CD4-positive, alpha-beta T cell treated with Interleukin-2 at 100 ng/mL for 4 hours (primary cell): Measurements from ENCODE around the gene METTL15.
"Not testable (repeated sequence)": the region's sequence is repeated elsewhere in the genome, so short reads cannot be mapped to it uniquely, and the experiment has no call there.

Experiments
- DNase-seq: peaks from one replicate; pipeline ENCODE4 v3.0.0-alpha.2; 2020; ENCODE audit warnings: low spot score

METTL15 gene

DNA sequence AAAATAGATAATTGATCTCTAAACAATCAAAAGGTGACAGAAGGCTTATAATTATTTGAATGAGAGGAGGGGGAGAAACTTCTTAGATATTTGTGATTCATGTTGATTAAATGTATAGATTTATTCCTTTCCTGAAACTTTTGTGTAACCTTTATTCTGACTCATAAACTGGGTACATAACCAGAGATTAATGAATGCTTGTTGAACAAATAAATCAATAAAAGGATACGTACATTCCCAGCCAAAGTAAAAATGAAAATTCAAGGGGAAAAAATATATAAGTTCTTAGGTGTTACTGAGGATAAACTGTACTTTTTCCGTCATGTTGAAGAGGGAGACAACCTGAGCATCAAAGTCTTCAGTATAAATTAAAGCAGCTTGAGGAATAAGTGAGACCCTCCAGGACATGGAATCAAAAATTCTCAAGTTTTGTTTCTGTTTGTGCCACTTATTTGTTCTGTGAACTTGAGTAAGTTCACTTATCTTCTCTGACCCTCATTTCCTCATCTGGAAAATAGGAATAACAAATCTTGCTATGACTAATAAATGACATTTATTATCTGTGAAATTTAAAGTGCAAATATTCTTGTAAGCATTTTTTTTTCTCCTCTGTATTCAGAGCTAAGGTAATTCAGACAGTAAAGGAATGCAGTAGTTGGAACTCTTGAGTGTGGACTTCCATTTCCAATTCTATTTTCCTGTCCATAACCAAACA is 195.4 kb downstream of the METTL15 start:
- DNase-seq = no peak

GRCh38 chr11:28315440-28315839 is 207.3 kb downstream of the METTL15 start:
- no peak for DNase-seq

- DNase-seq = no peak
Observed at GRCh38 chr11:28318871-28319270, 210.7 kb downstream of the METTL15 start.

- no peak for DNase-seq
Observed at GRCh38 chr11:28323621-28324020, 215.4 kb downstream of the METTL15 start.

DNA sequence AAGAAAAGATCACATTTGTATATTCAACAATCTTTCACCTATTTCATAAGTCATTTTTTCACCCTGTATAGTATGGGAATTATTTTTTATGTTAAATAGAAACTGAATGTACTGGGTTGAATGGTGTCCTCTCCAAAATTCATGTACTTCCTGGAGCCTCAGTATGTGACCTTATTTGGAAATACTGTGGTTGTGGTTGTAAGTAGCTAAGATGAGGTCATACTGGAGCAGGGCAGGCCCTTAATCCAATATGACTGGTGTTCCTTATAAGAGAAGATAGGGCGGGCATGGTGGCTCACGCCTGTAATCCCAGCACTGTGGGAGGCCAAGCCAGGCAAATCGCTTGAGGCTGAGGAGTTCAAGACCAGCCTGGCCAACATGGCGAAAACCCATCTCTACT is 224.2 kb downstream of the METTL15 start:
- DNase-seq = not testable (repeated sequence)

GRCh38 chr11:28337701-28338100 is 229.5 kb downstream of the METTL15 start:
- no peak for DNase-seq

DNA sequence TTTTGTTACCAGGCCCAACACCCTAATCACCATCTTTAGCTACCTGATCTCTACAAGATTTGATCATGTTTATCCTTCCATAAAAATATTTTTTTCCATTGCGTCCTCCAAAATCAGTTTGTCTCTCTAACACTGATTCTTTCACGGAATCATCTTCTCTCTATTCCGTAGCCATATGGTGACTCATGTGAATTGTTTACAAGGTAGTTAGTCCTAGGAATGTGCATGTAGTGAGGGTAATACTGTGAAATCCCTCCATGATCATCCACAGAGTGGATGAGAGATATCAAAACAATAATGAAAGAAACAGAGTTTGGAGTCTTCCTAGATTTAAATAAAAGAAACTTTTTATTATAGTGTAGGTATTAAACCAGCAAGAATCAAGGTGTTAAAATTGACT is 230.2 kb downstream of the METTL15 start:
- DNase-seq = no peak

DNA sequence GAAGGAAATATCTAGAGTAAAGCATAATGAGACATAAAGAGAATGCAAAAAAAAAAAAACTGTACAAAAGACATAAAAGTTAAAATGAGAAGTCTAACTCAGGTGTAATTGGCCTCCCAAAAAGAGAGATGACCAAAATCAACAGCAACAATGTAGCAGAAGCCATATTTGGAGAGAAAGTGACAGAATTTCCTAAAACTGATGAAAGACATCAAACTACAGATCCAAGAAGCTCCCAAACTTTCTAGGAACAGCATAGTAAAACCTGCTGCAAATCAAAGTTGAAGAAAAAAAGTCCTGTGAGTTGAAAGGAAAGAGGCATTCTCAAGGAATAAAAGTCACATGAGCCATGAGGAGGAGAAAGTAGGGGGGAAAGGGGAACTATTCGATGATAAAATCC is 231.3 kb downstream of the METTL15 start:
- no peak for DNase-seq

DNA sequence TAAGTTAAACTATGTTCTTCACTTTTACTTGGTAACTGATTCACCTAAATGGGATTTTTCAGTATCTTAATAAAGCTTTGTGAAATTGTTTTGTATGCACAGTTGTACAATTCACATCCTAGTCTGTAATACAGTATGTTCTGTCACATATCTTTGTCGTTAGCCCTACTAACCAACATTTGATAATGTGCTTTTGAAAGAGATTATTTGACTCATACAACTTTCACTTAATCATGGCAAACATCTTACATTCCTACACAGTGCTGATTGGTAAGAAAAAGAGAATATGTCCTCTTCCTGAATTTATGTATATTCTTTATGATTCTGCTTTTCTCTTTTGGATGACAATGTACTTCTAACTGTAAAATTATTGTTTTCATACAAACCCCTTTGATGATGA is 234.5 kb downstream of the METTL15 start:
- no peak for DNase-seq

DNA sequence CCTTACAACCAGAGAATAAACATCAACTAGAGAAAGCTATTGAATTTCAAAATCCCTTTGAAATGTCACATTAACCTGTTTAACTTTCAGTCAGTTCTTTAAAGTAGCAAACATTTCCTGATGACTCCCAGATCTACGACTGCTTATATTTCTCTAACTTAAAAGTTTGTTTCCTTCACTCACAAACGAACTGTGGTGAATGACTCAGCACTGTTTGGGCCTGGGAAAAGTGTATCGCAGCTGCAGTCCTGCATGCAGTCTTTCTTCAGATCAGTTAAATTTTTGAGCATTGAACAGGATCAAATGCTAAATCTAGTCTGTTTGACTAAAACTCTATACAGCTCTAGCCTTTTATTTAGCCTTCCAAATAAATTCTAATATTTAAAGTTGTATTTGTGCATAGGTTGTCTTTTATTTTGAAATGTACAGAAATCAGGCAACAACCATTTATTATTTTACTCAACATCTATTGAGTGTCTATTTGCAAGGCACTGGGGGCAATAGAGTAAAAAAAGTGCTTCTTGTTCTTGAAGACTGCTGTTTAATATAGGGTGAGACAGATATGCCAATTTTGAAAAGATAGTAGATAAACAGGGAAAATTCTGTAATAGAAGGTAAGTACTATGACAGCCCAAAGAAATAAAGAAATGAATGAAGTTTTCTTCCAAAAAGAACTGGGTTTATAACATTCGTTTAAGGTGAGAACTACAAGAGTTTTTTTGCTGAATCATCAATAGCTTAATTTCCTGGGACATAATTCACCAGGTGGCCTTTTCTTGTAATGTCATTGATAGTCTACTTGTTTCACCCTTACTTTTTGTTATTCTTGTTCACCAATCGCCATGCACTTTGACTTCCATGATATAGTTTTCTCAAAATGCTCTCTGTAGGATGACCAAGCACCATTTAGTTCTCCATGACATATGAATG is 235.4 kb downstream of the METTL15 start:
- no peak for DNase-seq

GRCh38 chr11:28346209-28346608 is 238.0 kb downstream of the METTL15 start:
- DNase-seq = no peak

GRCh38 chr11:28346721-28347120 is 238.5 kb downstream of the METTL15 start:
- no peak for DNase-seq

GRCh38 chr11:28347371-28347770 is 239.2 kb downstream of the METTL15 start:
- DNase-seq = no peak

- DNase-seq = no peak
Observed at GRCh38 chr11:28350216-28350615, 242.0 kb downstream of the METTL15 start.

DNA sequence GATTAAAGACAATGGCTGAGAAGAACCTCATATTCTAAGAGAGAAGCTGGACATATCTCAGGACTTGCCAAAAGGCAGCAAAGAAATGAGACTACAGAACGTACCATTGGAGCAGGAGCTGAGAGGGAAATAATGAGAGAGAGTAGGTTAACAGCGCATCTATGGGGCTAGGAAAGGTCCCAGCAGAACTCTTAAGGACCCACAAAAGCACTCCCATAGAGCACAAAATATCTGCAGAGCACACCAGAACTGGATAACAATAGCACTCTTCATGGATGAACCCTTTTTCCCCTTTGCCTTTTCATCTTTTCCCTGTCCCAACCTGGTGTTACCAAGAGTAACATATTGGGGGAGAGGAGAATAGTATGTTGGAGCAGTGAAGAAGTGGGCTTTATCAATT is 245.8 kb downstream of the METTL15 start:
- no peak for DNase-seq

GRCh38 chr11:28366549-28367346 is 258.6 kb downstream of the METTL15 start:
- no peak for DNase-seq

DNA sequence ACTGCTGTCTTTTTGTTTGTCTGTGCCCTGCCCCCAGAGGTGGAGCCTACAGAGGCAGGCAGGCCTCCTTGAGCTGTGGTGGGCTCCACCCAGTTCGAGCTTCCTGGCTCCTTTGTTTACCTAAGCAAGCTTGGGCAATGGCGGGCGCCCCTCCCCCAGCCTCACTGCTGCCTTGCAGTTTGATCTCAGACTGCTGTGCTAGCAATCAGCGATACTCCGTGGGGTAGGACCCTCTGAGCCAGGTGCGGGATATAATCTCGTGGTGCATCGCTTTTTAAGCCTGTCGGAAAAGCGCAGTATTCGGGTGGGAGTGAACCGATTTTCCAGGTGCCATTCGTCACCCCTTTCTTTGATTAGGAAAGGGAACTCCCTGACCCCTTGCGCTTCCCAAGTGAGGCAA is 269.9 kb downstream of the METTL15 start:
- not testable (repeated sequence) for DNase-seq
